Right lung (tissue), 5 donors: ENCODE measurements around the gene PSMG1. TPM values are rescaled to one million over a fixed set of nuclear protein-coding genes. Genes with fewer than 3 reads are reported as not detected.
"Not testable (repeated sequence)": the region's sequence is repeated elsewhere in the genome, so short reads cannot be mapped to it uniquely, and the experiment has no call there.

Source experiments
- DNase-seq, 2 donors: peaks; one replicate each; pipeline ENCODE4 v3.0.0-alpha.2; 2013
- polyA plus RNA-seq, 5 donors: library from polyadenylated mRNA; unstranded; fragments of 120-200 nt; gene quantifications; one replicate each; pipeline versions ENCODE4 v1.2.1 to v1.2.3, GENCODE V29; 2013; ENCODE audit warnings: inconsistent platforms in 1 of 5, low replicate concordance in 1 of 5; ENCODE audit not compliant: insufficient read length in 5 of 5, insufficient read depth in 1 of 5

Gene PSMG1
- polyA plus RNA-seq, 5 donors, result 33.2 to 43.7 (median 38.4) TPM

- no peak for DNase-seq
Observed at GRCh38 chr21:39159342-39160063, 23.7 kb downstream of the PSMG1 start.

- DNase-seq, result not testable (repeated sequence)
Observed at GRCh38 chr21:39157241-39157640, 26.0 kb downstream of the PSMG1 start.

GRCh38 chr21:39156024-39156423 is 27.2 kb downstream of the PSMG1 start:
- no peak for DNase-seq

GRCh38 chr21:39155578-39155977 is 27.7 kb downstream of the PSMG1 start:
- no peak for DNase-seq

- no peak for DNase-seq
Observed at GRCh38 chr21:39153842-39154241, 29.4 kb downstream of the PSMG1 start.

GRCh38 chr21:39153373-39153772 is 29.9 kb downstream of the PSMG1 start:
- DNase-seq, result no peak

GRCh38 chr21:39152271-39152670 is 31.0 kb downstream of the PSMG1 start:
- DNase-seq, result no peak

- DNase-seq, result no peak
Observed at GRCh38 chr21:39150877-39151276, 32.4 kb downstream of the PSMG1 start.

- no peak for DNase-seq
Observed at GRCh38 chr21:39150316-39150715, 32.9 kb downstream of the PSMG1 start.

- no peak for DNase-seq
Observed at GRCh38 chr21:39149882-39150281, 33.4 kb downstream of the PSMG1 start.

GRCh38 chr21:39148975-39149374 is 34.3 kb downstream of the PSMG1 start:
- DNase-seq, result no peak

- no peak for DNase-seq
Observed at GRCh38 chr21:39144191-39144590, 39.1 kb downstream of the PSMG1 start.

- no peak for DNase-seq
Observed at GRCh38 chr21:39142972-39143371, 40.3 kb downstream of the PSMG1 start.

GRCh38 chr21:39141502-39141901 is 41.7 kb downstream of the PSMG1 start:
- no peak for DNase-seq

GRCh38 chr21:39137248-39138178 is 45.7 kb downstream of the PSMG1 start:
- DNase-seq, result no peak

GRCh38 chr21:39136711-39137110 is 46.5 kb downstream of the PSMG1 start:
- DNase-seq, result no peak

GRCh38 chr21:39136138-39136537 is 47.1 kb downstream of the PSMG1 start:
- DNase-seq, result not testable (repeated sequence)

GRCh38 chr21:39134288-39134810 is 48.9 kb downstream of the PSMG1 start:
- DNase-seq, result no peak

- no peak for DNase-seq
Observed at GRCh38 chr21:39132248-39132647, 51.0 kb downstream of the PSMG1 start.

- no peak for DNase-seq
Observed at GRCh38 chr21:39131791-39132190, 51.5 kb downstream of the PSMG1 start.

GRCh38 chr21:39127506-39127905 is 55.7 kb downstream of the PSMG1 start:
- no peak for DNase-seq

GRCh38 chr21:39126486-39126806 is 56.8 kb downstream of the PSMG1 start:
- no peak for DNase-seq
